HepG2 (cell line): ENCODE data around the gene MAPRE3. TPM values are rescaled to one million over a fixed set of nuclear protein-coding genes. Genes with fewer than 3 reads are reported as not detected.

Experiments
- ATAC-seq: fragments of 200-7000 bp; cut with Tn5 transposase; 3 replicates; pipeline ENCODE4 v1.9.1; 2020; ENCODE audit warnings: mild to moderate bottlenecking, moderate library complexity
- BruUV-seq: library from RNA; stranded (reverse); fragments of 400-500 nt; replicated peaks from 2 replicates; lab custom pipeline; 2021; lab: Mats Ljungman, UMichigan
- CTCF ChIA-PET: fragments of 300-600 bp; formaldehyde crosslinking; extraction: SDS; loops from one replicate; lab custom pipeline; 2021; ENCODE audit warnings: low total read pairs, inconsistent platforms, low intra/inter-chr PET ratio; lab: Yijun Ruan, JAX
- POLR2A ChIA-PET: fragments of 350-600 bp; sonication (Branson Sonifier 250); formaldehyde crosslinking; loops from one replicate; lab custom pipeline; 2020; ENCODE audit warnings: antibody characterized with exemption, inconsistent platforms; lab: Yijun Ruan, JAX
- DNase-seq: peaks from one replicate; pipeline ENCODE4 v3.0.0-alpha.2; 2015; ENCODE audit warnings: low spot score
- FAIRE-seq: peaks from 3 replicates; lab custom pipeline; 2011; peaks lifted over from hg19 to GRCh38; lab: Jason Lieb, UNC
- H2AFZ ChIP-seq: one replicate; pipeline ENCODE4 v1.6.1; 2011; ENCODE audit warnings: low read length, inconsistent platforms
- H3K27ac ChIP-seq: fragments of 300-600 bp; 3 replicates; pipeline ENCODE4 v1.8.0; 2011; ENCODE audit warnings: mixed run types, mild to moderate bottlenecking, mixed read lengths, low read length, inconsistent platforms; ENCODE audit not compliant: insufficient read depth; ENCODE audit errors: extremely low read length
- H3K27me3 ChIP-seq, 2 experiments: fragments of 200-600 bp in 1 of 2; 2 replicates in 1 of 2; 3 replicates in 1 of 2; pipeline versions ENCODE4 v1.6.0 to v1.8.0; 2011; ENCODE audit warnings: low read length in 2 of 2, mild to moderate bottlenecking in 2 of 2, moderate library complexity in 2 of 2, inconsistent platforms in 1 of 2; ENCODE audit not compliant: insufficient read depth in 2 of 2, control insufficient read depth in 1 of 2
- H3K36me3 ChIP-seq, 2 experiments: fragments of 200-600 bp in 1 of 2; replicated peaks in 1 of 2; 2 replicates in 1 of 2; 3 replicates in 1 of 2; pipeline versions ENCODE4 v1.5.1 to v1.8.0; 2011; ENCODE audit warnings: low read length in 2 of 2, inconsistent platforms in 1 of 2; ENCODE audit not compliant: insufficient read depth in 2 of 2, control insufficient read depth in 1 of 2
- H3K4me1 ChIP-seq: 2 replicates; pipeline ENCODE4 v1.5.1; 2012; ENCODE audit warnings: low read length, inconsistent platforms; ENCODE audit not compliant: insufficient read depth
- H3K4me2 ChIP-seq: 2 replicates; pipeline ENCODE4 v1.6.0; 2011; ENCODE audit warnings: low read depth, low read length, inconsistent platforms
- H3K4me3 ChIP-seq, 3 experiments: fragments of 200-600 bp in 1 of 3; sonication (generic), shearing (Covaris generic) in 1 of 3; replicated peaks in 1 of 3; 2 replicates each; pipeline ENCODE4 v1.5.1; 2011 to 2016; ENCODE audit warnings: low read length in 3 of 3, inconsistent platforms in 2 of 3, low read depth in 2 of 3, mild to moderate bottlenecking in 2 of 3, control low read depth in 1 of 3, mixed read lengths in 1 of 3; ENCODE audit not compliant: insufficient read depth in 1 of 3
- H3K79me2 ChIP-seq: one replicate; pipeline ENCODE4 v1.6.1; 2011; ENCODE audit warnings: low read length, inconsistent platforms; ENCODE audit not compliant: insufficient read depth
- H3K9ac ChIP-seq: 2 replicates; pipeline ENCODE4 v1.6.0; 2011; ENCODE audit warnings: mild to moderate bottlenecking, low read depth, low read length, inconsistent platforms; ENCODE audit not compliant: insufficient read depth
- H3K9me3 ChIP-seq: 2 replicates; pipeline ENCODE4 v1.5.1; 2012; ENCODE audit warnings: mild to moderate bottlenecking, low read length
- H4K20me1 ChIP-seq: 2 replicates; pipeline ENCODE4 v1.6.0; 2011; ENCODE audit warnings: inconsistent platforms, mild to moderate bottlenecking, low read length, moderate library complexity; ENCODE audit not compliant: insufficient read depth
- ATF6 ChIP-seq: sonication (generic); formaldehyde crosslinking; conservative IDR thresholded peaks from 2 replicates; pipeline ENCODE4 v1.4.0; 2020; ENCODE audit warnings: missing genetic modification reagents
- FOXM1 ChIP-seq: sonication (generic); formaldehyde crosslinking; IDR thresholded peaks from 2 replicates; pipeline ENCODE4 v1.5.0; 2020; ENCODE audit warnings: missing genetic modification reagents
- NFE2L1 ChIP-seq: sonication (generic); formaldehyde crosslinking; IDR thresholded peaks from 2 replicates; pipeline ENCODE4 v1.4.0; 2020; ENCODE audit warnings: missing genetic modification reagents, mild to moderate bottlenecking, borderline replicate concordance
- NR2F6 ChIP-seq, 2 experiments: IDR thresholded peaks; 2 replicates each; pipeline ENCODE4 v1.6.1; 2016; ENCODE audit warnings: antibody characterized with exemption in 1 of 2, mild to moderate bottlenecking in 1 of 2
- PPARG ChIP-seq: conservative IDR thresholded peaks from 2 replicates; pipeline ENCODE4 v1.6.1; 2016; ENCODE audit warnings: missing biosample characterization, missing genetic modification reagents
- TCF7 ChIP-seq: sonication (generic); IDR thresholded peaks from 2 replicates; pipeline ENCODE4 v1.6.1; 2016; ENCODE audit warnings: antibody characterized with exemption, low read depth
- ZBTB34 ChIP-seq: sonication (generic); formaldehyde crosslinking; IDR thresholded peaks from 2 replicates; pipeline ENCODE4 v1.8.0; 2022; ENCODE audit warnings: mild to moderate bottlenecking, missing genetic modification reagents
- ZNF678 ChIP-seq: sonication (generic); formaldehyde crosslinking; IDR thresholded peaks from 2 replicates; pipeline ENCODE4 v1.4.0; 2020; ENCODE audit warnings: mild to moderate bottlenecking, missing genetic modification reagents
- ZNF761 ChIP-seq: sonication (generic); formaldehyde crosslinking; conservative IDR thresholded peaks from 2 replicates; pipeline ENCODE4 v1.4.0; 2020; ENCODE audit warnings: mild to moderate bottlenecking, missing genetic modification reagents
- WGBS: methylation state at CpG from one replicate; pipeline ENCODE4 v1.1.6; 2017; ENCODE audit warnings: low lambda C conversion rate; 5-methylcytosine and 5-hydroxymethylcytosine counted together
- in situ Hi-C: cut with HindIII; loops from 2 replicates; pipeline ENCODE4 v1.10.0; 2017; ENCODE audit warnings: low pct_unique_long_range_greater_than_20kb; ENCODE audit not compliant: extremely low pct_ligation_motif_present
- intact Hi-C: fragments of 100-400 bp; cut with micrococcal nuclease; formaldehyde crosslinking; loops from one replicate; pipeline ENCODE4 v1.10.0; 2022; ENCODE audit not compliant: unreplicated experiment
- polyA plus RNA-seq, 8 experiments: library from polyadenylated mRNA; depleted of rRNA in 3 of 8; stranded (reverse) in 7 of 8; unstranded in 1 of 8; fragments of >200 nt; fragmentation: Illumina TruSeq in 4 of 8; extraction: Trizol in 4 of 8; gene quantifications; 2 replicates each; pipeline versions ENCODE4 v1.2.1 to v1.2.3, GENCODE V29; 2011 to 2016; ENCODE audit warnings: low read depth in 4 of 8, missing spikeins in 1 of 8, mixed read lengths in 1 of 8; ENCODE audit not compliant: insufficient read depth in 1 of 8
- total RNA-seq, 5 experiments: library from RNA; depleted of rRNA; stranded (reverse); fragments of >200 nt; fragmentation: Illumina TruSeq; extraction: Trizol; gene quantifications; 2 replicates each; pipeline ENCODE4 v1.2.3, GENCODE V29; 2016; ENCODE audit warnings: low read depth in 1 of 5
- TF ChIP-seq, protein P1 (sequence below): sonication (generic); formaldehyde crosslinking; IDR thresholded peaks from 2 replicates; pipeline ENCODE4 v1.5.0; 2020; ENCODE audit warnings: missing genetic modification reagents, mild to moderate bottlenecking, borderline replicate concordance
- TF ChIP-seq, protein P2 (sequence below): sonication (generic); formaldehyde crosslinking; IDR thresholded peaks from 2 replicates; pipeline ENCODE4 v1.4.0; 2020; ENCODE audit warnings: missing genetic modification reagents, mild to moderate bottlenecking, borderline replicate concordance

The MAPRE3 gene
- total and polyA plus RNA-seq, 2 of the 13 experiments (the other 11 are each of a cell fraction or from before 2014, with no cell fraction given): 0.31 to 0.91 TPM

GRCh38 chr2:26938399-26939118, 31.9 kb upstream of the MAPRE3 start:
- Histone ChIP-seq H3K4me1 (peaks cover 10% of the 10 kb centered on the region), H2AFZ (no peak overlapping the region), H3K4me3 (no peak overlapping the region), H3K4me2 (no peak overlapping the region), H3K79me2 (no peaks in the 10 kb centered on the region), H3K9ac (no peak overlapping the region), H3K36me3 (no peaks in the 10 kb centered on the region), H3K9me3 (no peaks in the 10 kb centered on the region), H3K27me3 (peaks cover 10 to 64% of the 10 kb centered on the region in 2 experiments; a peak in 4 of 5 replicates), H4K20me1 (no peaks in the 10 kb centered on the region), H3K27ac (no peak overlapping the region)
- BruUV-seq: no TSS peak
- no peak for ATAC-seq
- in situ Hi-C loops (no loop called here), intact Hi-C loops (loop anchor here (1.0 kb wide), 1 partner anchor 38 kb away; no protein-coding TSS in a partner anchor)
- no peak for FAIRE-seq
- 52% methylated on average over 8 of the region's 10 CpGs for WGBS
- TF ChIP-seq NFE2L1 (CRISPR knock-in tag) (no peak), PPARG (CRISPR knock-in tag) (no peak), FOXM1 (no peak), ZNF678 (CRISPR knock-in tag) (no peak), NR2F6 (IDR thresholded peaks at IDR 0.05) (no peak), NR2F6 (CRISPR knock-in tag; IDR thresholded peaks at IDR 0.05) (no peak), ZNF761 (CRISPR knock-in tag) (no peak), TCF7 (no peak), ZBTB34 (no peak), ATF6 (CRISPR knock-in tag) (no peak)
- TF ChIP-seq, protein P1, sequence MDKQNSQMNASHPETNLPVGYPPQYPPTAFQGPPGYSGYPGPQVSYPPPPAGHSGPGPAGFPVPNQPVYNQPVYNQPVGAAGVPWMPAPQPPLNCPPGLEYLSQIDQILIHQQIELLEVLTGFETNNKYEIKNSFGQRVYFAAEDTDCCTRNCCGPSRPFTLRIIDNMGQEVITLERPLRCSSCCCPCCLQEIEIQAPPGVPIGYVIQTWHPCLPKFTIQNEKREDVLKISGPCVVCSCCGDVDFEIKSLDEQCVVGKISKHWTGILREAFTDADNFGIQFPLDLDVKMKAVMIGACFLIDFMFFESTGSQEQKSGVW (CRISPR knock-in tag): no peak
- TF ChIP-seq, protein P2, sequence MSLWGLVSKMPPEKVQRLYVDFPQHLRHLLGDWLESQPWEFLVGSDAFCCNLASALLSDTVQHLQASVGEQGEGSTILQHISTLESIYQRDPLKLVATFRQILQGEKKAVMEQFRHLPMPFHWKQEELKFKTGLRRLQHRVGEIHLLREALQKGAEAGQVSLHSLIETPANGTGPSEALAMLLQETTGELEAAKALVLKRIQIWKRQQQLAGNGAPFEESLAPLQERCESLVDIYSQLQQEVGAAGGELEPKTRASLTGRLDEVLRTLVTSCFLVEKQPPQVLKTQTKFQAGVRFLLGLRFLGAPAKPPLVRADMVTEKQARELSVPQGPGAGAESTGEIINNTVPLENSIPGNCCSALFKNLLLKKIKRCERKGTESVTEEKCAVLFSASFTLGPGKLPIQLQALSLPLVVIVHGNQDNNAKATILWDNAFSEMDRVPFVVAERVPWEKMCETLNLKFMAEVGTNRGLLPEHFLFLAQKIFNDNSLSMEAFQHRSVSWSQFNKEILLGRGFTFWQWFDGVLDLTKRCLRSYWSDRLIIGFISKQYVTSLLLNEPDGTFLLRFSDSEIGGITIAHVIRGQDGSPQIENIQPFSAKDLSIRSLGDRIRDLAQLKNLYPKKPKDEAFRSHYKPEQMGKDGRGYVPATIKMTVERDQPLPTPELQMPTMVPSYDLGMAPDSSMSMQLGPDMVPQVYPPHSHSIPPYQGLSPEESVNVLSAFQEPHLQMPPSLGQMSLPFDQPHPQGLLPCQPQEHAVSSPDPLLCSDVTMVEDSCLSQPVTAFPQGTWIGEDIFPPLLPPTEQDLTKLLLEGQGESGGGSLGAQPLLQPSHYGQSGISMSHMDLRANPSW: no peak
- no peak for DNase-seq
- ChIA-PET CTCF (interaction anchor here (0.9 kb wide), 1 partner anchor 93 kb away, joined by 3 read pairs; no protein-coding TSS in a partner anchor), POLR2A (no interaction called here)
